ENCODE measurements around the gene SMNDC1.

Gene SMNDC1

GRCh38 chr10:110327262-110327914 lies 22.7 kb upstream of the SMNDC1 start:
- TF ChIP-seq, protein P1, sequence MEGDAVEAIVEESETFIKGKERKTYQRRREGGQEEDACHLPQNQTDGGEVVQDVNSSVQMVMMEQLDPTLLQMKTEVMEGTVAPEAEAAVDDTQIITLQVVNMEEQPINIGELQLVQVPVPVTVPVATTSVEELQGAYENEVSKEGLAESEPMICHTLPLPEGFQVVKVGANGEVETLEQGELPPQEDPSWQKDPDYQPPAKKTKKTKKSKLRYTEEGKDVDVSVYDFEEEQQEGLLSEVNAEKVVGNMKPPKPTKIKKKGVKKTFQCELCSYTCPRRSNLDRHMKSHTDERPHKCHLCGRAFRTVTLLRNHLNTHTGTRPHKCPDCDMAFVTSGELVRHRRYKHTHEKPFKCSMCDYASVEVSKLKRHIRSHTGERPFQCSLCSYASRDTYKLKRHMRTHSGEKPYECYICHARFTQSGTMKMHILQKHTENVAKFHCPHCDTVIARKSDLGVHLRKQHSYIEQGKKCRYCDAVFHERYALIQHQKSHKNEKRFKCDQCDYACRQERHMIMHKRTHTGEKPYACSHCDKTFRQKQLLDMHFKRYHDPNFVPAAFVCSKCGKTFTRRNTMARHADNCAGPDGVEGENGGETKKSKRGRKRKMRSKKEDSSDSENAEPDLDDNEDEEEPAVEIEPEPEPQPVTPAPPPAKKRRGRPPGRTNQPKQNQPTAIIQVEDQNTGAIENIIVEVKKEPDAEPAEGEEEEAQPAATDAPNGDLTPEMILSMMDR (IDR thresholded peaks at IDR 0.05; ENCODE audit: insufficient read depth, missing control alignments): no peak
- DNase-seq (ENCODE audit: insufficient read length, low spot score): no peak
- FAIRE-seq: no peak

GRCh38 chr10:110326351-110327032 lies 21.8 kb upstream of the SMNDC1 start:
- no peak for FAIRE-seq
- TF ChIP-seq, protein P1 (IDR thresholded peaks at IDR 0.05; ENCODE audit: insufficient read depth, missing control alignments): no peak
- DNase-seq (ENCODE audit: insufficient read length, low spot score): no peak

DNA sequence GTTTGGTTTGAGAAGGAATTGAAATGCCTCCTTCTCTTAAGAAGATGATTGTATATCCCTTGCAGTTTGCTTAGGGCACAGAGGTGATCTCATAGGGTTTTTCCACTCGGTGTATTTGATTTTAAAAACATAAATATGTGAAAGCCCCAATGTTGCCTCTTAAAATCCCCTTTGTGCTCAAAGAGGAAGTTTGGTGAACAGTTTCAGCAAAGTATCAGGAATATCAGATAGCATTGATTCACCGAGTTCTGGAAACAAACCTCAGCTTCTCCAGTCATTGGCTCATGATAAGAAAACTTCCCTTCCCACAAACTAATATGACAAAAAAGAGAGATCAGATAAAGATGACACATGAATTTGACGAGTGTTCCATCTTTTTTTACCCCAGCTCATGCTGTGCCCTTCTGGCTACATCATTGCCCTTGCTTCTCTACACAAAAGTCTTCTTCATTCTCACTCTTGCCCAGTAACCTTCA lies 20.1 kb upstream of the SMNDC1 start:
- TF ChIP-seq, protein P1 (IDR thresholded peaks at IDR 0.05; ENCODE audit: insufficient read depth, missing control alignments): no peak
- DNase-seq (ENCODE audit: insufficient read length, low spot score) (no peak), FAIRE-seq (no peak)

- TF ChIP-seq, protein P1 (IDR thresholded peaks at IDR 0.05; ENCODE audit: insufficient read depth, missing control alignments): no peak
- FAIRE-seq: no peak
- no peak for DNase-seq (ENCODE audit: insufficient read length, low spot score)
These were observed 19.6 kb upstream of the SMNDC1 start for GRCh38 chr10:110324201-110324804.

DNA sequence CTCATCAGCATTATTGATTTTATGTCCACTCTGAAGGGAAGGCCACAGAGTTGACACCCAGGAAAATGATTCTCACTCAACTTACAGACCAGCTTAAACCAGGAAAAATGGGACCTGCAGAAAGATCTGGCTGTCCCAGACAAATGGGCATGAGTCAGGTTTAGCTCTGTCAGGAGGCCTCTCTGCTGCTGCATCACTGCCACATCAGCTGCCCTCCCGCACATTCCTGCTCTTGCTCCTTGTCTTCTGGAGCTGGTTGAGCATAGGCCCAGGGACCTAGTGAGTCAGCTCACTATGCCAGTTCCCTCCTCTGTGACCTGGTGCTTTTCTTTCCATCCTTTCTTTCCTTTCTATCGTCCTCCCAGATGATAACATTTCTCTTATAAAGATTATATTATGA lies 18.8 kb upstream of the SMNDC1 start:
- DNase-seq (ENCODE audit: insufficient read length, low spot score) (no peak), FAIRE-seq (no peak)
- TF ChIP-seq, protein P1 (IDR thresholded peaks at IDR 0.05; ENCODE audit: insufficient read depth, missing control alignments): no peak

- DNase-seq (ENCODE audit: insufficient read length, low spot score) (no peak), FAIRE-seq (no peak)
- TF ChIP-seq, protein P1 (IDR thresholded peaks at IDR 0.05; ENCODE audit: insufficient read depth, missing control alignments): no peak
These were observed 17.3 kb upstream of the SMNDC1 start for GRCh38 chr10:110321869-110322620.
